ENCODE results near the gene EDDM13.
"Not testable (repeated sequence)": the region's sequence is repeated elsewhere in the genome, so short reads cannot be mapped to it uniquely, and the experiment has no call there.

Gene EDDM13

DNA sequence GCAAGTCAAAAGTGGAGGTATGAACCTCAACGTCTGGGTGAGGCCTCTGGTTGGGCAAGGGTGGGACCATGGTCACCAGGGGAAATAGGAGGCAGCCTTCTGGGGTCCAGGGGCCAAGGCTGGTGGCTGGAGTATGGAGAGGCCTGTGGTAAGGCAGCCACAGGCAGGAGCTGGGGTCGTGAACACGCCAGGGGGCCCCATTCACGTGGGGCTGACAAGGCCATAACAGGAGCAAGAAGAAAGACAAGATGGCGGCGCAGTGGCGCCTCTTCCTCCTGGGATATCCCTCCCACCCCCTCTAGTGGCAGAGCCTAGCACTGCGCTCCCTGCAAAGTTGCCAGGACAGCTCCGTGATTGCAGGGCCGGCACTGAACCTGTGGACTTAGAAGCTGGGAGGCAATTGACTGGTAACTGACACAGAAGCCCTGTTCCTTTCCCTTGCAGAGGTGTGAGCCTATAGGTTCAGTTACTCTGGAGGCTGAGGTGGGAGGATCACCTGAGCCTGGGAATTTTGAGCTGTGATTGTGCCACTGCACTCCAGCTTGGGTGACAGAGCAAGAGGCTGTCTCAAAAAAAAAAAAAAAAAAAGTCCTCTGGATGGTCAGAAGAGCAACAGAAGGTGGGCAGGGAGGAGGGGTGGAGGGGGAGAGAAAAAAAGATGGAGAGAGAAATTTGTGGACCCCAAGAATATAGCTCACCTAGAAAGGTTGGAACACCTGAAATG lies 19.7 kb upstream of the EDDM13 start:
- ChIA-PET CTCF (interaction anchor here (0.7 to 8.3 kb wide), 44 partner anchors 8 to 1112 kb away, joined by 3 to 207 read pairs (median 4); partner anchors contain the start of genes EDDM13, ZNF582 and ZSCAN5A), POLR2A (no interaction called here)
- H3K4me3 ChIP-seq (ENCODE audit: low read depth, low read length), result no peak overlapping the region
- TF ChIP-seq CTCF (IDR thresholded peaks at IDR 0.05; ENCODE audit: insufficient read depth, low read length, missing control alignments), result peak; percentile 89
- no peak for DNase-seq (ENCODE audit: low read depth, low spot score)

DNA sequence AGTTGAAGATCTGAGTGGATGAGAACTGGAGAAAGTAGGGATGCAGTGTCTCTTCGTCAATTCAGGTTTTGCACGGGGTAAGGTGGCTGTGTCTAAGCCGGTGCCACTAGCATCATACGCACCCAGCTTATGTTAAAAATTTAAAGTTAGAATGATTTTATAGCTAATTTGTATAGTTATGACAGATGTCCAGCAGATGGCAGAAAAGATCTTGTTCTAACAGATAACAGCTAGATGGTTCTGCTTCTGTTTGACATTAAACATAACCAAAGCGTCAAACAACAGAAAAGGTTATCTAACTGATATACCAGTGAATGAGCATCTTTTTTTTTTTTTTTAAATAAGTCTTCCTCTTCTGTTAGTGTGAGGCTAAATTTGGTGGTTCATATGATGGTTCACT lies 18.8 kb upstream of the EDDM13 start:
- H3K4me3 ChIP-seq (ENCODE audit: low read depth, low read length), result no peak overlapping the region
- ChIA-PET POLR2A (no interaction called here), CTCF (interaction anchor here (0.7 to 8.3 kb wide), 33 partner anchors 7 to 1113 kb away, joined by 3 to 207 read pairs (median 5); partner anchors contain the start of genes EDDM13 and ZSCAN5A)
- DNase-seq (ENCODE audit: low read depth, low spot score), result peak; percentile 36
- TF ChIP-seq CTCF (IDR thresholded peaks at IDR 0.05; ENCODE audit: insufficient read depth, low read length, missing control alignments), result peak; percentile 37

DNA sequence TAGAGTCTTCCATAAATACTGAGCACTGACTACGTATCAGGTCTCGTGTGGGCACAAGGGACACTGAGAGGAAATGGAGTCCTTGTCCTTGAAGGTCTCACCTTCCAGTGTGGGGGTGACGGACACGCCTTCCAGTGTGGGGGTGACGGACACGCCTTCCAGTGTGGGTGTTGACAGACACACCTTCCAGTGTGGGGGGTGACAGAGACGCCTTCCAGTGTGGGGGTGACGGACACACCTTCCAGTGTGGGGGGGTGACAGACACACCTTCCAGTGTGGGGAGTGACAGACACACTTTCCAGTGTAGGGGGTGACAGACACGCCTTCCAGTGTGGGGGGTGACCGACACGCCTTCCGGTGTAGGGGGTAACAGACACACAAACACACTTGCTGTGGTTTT lies 14.3 kb upstream of the EDDM13 start:
- CTCF ChIA-PET, result no interaction called here
- TF ChIP-seq CTCF (IDR thresholded peaks at IDR 0.05; ENCODE audit: insufficient read depth, low read length, missing control alignments), result no peak
- no peak overlapping the region for H3K4me3 ChIP-seq (ENCODE audit: low read depth, low read length)
- DNase-seq (ENCODE audit: low read depth, low spot score), result no peak
- POLR2A ChIA-PET, result no interaction called here

GRCh38 chr19:56261145-56261544 lies 11.4 kb upstream of the EDDM13 start:
- ChIA-PET CTCF (interaction anchor here (1.2 to 2.8 kb wide), 6 partner anchors 8 to 185 kb away, joined by 4 to 19 read pairs (median 5); partner anchors contain the start of gene EDDM13), POLR2A (no interaction called here)
- no peak for TF ChIP-seq CTCF (IDR thresholded peaks at IDR 0.05; ENCODE audit: insufficient read depth, low read length, missing control alignments)
- no peak for DNase-seq (ENCODE audit: low read depth, low spot score)
- H3K4me3 ChIP-seq (ENCODE audit: low read depth, low read length), result no peak overlapping the region

- H3K4me3 ChIP-seq (ENCODE audit: low read depth, low read length); DNase-seq (ENCODE audit: low read depth, low spot score); POLR2A ChIA-PET: not testable (repeated sequence)
- CTCF ChIA-PET, result interaction anchor here (1.2 to 2.8 kb wide), 6 partner anchors 9 to 186 kb away, joined by 4 to 19 read pairs (median 5); partner anchors contain the start of gene EDDM13
These were observed 10.6 kb upstream of the EDDM13 start for GRCh38 chr19:56261932-56262331.

DNA sequence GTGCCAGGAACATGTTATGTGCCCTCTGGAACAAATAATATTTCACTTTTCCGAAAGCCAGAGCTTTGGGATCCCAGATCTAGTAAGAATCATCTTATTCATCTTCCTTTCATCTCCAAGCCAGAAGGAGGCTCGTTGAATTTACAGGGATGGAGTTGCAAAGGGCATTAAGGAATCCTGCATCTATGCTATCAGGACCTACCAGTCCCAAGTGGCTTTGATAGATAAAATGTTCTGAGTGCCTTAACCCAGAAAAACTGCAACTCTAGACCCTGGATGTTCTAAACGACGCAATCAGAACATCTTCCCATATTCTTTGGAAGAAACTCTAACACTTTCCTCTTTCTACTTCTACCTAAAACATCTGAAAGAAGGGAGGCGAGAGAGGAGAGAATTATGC lies 9.2 kb upstream of the EDDM13 start:
- CTCF ChIA-PET, result interaction anchor here (0.8 to 4.5 kb wide), 2 partner anchors 11 to 70 kb away, joined by 3 to 35 read pairs; no protein-coding TSS in a partner anchor
- DNase-seq (ENCODE audit: low read depth, low spot score), result no peak
- TF ChIP-seq CTCF (IDR thresholded peaks at IDR 0.05; ENCODE audit: insufficient read depth, low read length, missing control alignments), result no peak
- H3K4me3 ChIP-seq (ENCODE audit: low read depth, low read length), result no peak overlapping the region
- POLR2A ChIA-PET, result no interaction called here

Measured in AG04449 (cell line).